K562 (cell line): Measurements from ENCODE around the gene AQP4. TPM values are rescaled to one million over a fixed set of nuclear protein-coding genes. Genes with fewer than 3 reads are reported as not detected.

ENCODE experiments used
- ATAC-seq: fragments of 200-7000 bp; cut with Tn5 transposase; 3 replicates; pipeline ENCODE4 v1.9.1; 2020; ENCODE audit warnings: moderate library complexity
- BruUV-seq: library from RNA; stranded (reverse); fragments of 400-500 nt; replicated peaks from 2 replicates; lab custom pipeline; 2021; lab: Mats Ljungman, UMichigan
- CTCF ChIA-PET: fragments of 300-600 bp; formaldehyde crosslinking; extraction: SDS; loops from one replicate; lab custom pipeline; 2021; ENCODE audit warnings: low intra/inter-chr PET ratio; lab: Yijun Ruan, JAX
- POLR2A ChIA-PET: fragments of 300-600, 350-650 bp; sonication (Branson Sonifier 250); formaldehyde crosslinking; extraction: SDS; loops from one replicate; lab custom pipeline; 2021; ENCODE audit warnings: antibody characterized with exemption, inconsistent platforms; lab: Yijun Ruan, JAX
- DNase-seq, 4 experiments: peaks; one replicate each; pipeline versions ENCODE4 v3.0.0 to v3.0.0-alpha.2; 2011 to 2018; ENCODE audit warnings: low spot score in 3 of 4, mixed read lengths in 3 of 4; ENCODE audit errors: extremely low read depth in 1 of 4
- FAIRE-seq: peaks from 2 replicates; lab custom pipeline; 2011; peaks lifted over from hg19 to GRCh38; lab: Jason Lieb, UNC
- H2AFZ ChIP-seq: 2 replicates; pipeline ENCODE4 v1.6.0; 2011; ENCODE audit warnings: low read depth, low read length, control low read depth, inconsistent platforms
- H3K27ac ChIP-seq: fragments of 200-600 bp; 3 replicates; pipeline ENCODE4 v1.8.0; 2011; ENCODE audit warnings: low read depth, mild to moderate bottlenecking, control low read depth, inconsistent platforms, low read length, moderate library complexity, mixed read lengths; ENCODE audit errors: extremely low read depth
- H3K27me3 ChIP-seq, 2 experiments: fragments of 300-600 bp in 1 of 2; 2 replicates in 1 of 2; 3 replicates in 1 of 2; pipeline versions ENCODE4 v1.6.0 to v1.8.0; 2011; ENCODE audit warnings: inconsistent platforms in 2 of 2, low read length in 2 of 2, mild to moderate bottlenecking in 1 of 2, mixed read lengths in 1 of 2, moderate library complexity in 1 of 2; ENCODE audit not compliant: control insufficient read depth in 2 of 2, insufficient read depth in 2 of 2
- H3K36me3 ChIP-seq: fragments of 300-600 bp; 3 replicates; pipeline ENCODE4 v1.8.0; 2011; ENCODE audit warnings: mild to moderate bottlenecking, low read length, inconsistent platforms; ENCODE audit not compliant: control insufficient read depth, insufficient read depth
- H3K4me1 ChIP-seq, 2 experiments: fragments of 200-600 bp in 1 of 2; replicated peaks in 1 of 2; 2 replicates in 1 of 2; 3 replicates in 1 of 2; pipeline versions ENCODE4 v1.5.1 to v1.8.0; 2011; ENCODE audit warnings: inconsistent platforms in 2 of 2, low read length in 2 of 2, mild to moderate bottlenecking in 1 of 2, mixed read lengths in 1 of 2, moderate library complexity in 1 of 2; ENCODE audit not compliant: control insufficient read depth in 2 of 2, insufficient read depth in 2 of 2
- H3K4me2 ChIP-seq: 2 replicates; pipeline ENCODE4 v1.6.1; 2011; ENCODE audit warnings: low read length, control low read depth, inconsistent platforms, mixed read lengths; ENCODE audit not compliant: insufficient read depth
- H3K4me3 ChIP-seq: fragments of 200-600 bp; sonication (generic), shearing (Covaris generic); 2 replicates; pipeline ENCODE4 v1.5.1; 2016; ENCODE audit warnings: control low read depth, inconsistent platforms
- H3K79me2 ChIP-seq: fragments of 200-600 bp; 3 replicates; pipeline ENCODE4 v1.8.0; 2011; ENCODE audit warnings: low read length, inconsistent platforms; ENCODE audit not compliant: control insufficient read depth, insufficient read depth
- H3K9ac ChIP-seq, 2 experiments: 2 replicates each; pipeline versions ENCODE4 v1.6.0 to v1.6.1; 2011; ENCODE audit warnings: low read depth in 2 of 2, low read length in 2 of 2, control low read depth in 1 of 2, inconsistent platforms in 1 of 2, mild to moderate bottlenecking in 1 of 2, mixed read lengths in 1 of 2; ENCODE audit not compliant: insufficient read depth in 1 of 2
- H3K9me1 ChIP-seq: one replicate; pipeline ENCODE4 v1.6.0; 2011; ENCODE audit warnings: inconsistent platforms, mild to moderate bottlenecking, low read length, moderate library complexity; ENCODE audit not compliant: control insufficient read depth, insufficient read depth
- H3K9me3 ChIP-seq: replicated peaks from 2 replicates; pipeline ENCODE4 v1.5.1; 2011; ENCODE audit warnings: low read depth, low read length, inconsistent platforms; ENCODE audit not compliant: control insufficient read depth, insufficient read depth
- H4K20me1 ChIP-seq: replicated peaks from 2 replicates; pipeline ENCODE4 v1.6.1; 2011; ENCODE audit warnings: low read length, inconsistent platforms, mixed read lengths; ENCODE audit not compliant: control insufficient read depth, insufficient read depth
- C11orf30 ChIP-seq: fragments of 450-650 bp; IDR thresholded peaks from 2 replicates; pipeline ENCODE4 v1.6.1; 2016; ENCODE audit warnings: low read depth, mild to moderate bottlenecking
- CEBPZ ChIP-seq: fragments of 150-350 bp; IDR thresholded peaks from 2 replicates; pipeline ENCODE4 v1.6.1; 2014; ENCODE audit warnings: low read depth, mild to moderate bottlenecking, low read length, borderline replicate concordance
- CHD7 ChIP-seq: fragments of 200-600 bp; sonication (generic); IDR thresholded peaks from one replicate; pipeline ENCODE4 v1.6.1; 2012; ENCODE audit warnings: mild to moderate bottlenecking, low read depth, low read length, inconsistent platforms
- E2F4 ChIP-seq: sonication (generic); formaldehyde crosslinking; IDR thresholded peaks from 2 replicates; pipeline ENCODE4 v1.8.0; 2022; ENCODE audit warnings: mild to moderate bottlenecking, low read depth, missing genetic modification reagents
- ESRRA ChIP-seq: fragments of 450-650 bp; IDR thresholded peaks from 2 replicates; pipeline ENCODE4 v1.6.1; 2014; ENCODE audit warnings: low read depth, mild to moderate bottlenecking, moderate library complexity, borderline replicate concordance
- MCM5 ChIP-seq: fragments of 450-650 bp; IDR thresholded peaks from 2 replicates; pipeline ENCODE4 v1.6.1; 2016; ENCODE audit warnings: low read depth
- RFX7 ChIP-seq: fragments of 250-450 bp; sonication (Bioruptor Pico); IDR thresholded peaks from 2 replicates; pipeline ENCODE4 v1.5.1; 2021; ENCODE audit warnings: mild to moderate bottlenecking
- WGBS: fragments of 100-300 bp; shearing (Covaris generic); methylation state at CpG from one replicate; pipeline ENCODE4 v1.1.6; 2016; ENCODE audit warnings: low coverage, mixed read lengths; ENCODE audit not compliant: insufficient coverage; ENCODE audit errors: missing lambda C conversion rate; 5-methylcytosine and 5-hydroxymethylcytosine counted together
- in situ Hi-C: fragments of 300-500 bp; cut with MboI; formaldehyde crosslinking; loops from 4 replicates; pipeline ENCODE4 v1.15.0; 2018; ENCODE audit warnings: inconsistent platforms, mixed read lengths
- intact Hi-C: fragments of 100-400 bp; cut with micrococcal nuclease; formaldehyde crosslinking; loops from 2 replicates; pipeline ENCODE4 v1.14.2; 2022
- polyA plus RNA-seq, 8 experiments: library from polyadenylated mRNA; depleted of rRNA in 4 of 8; stranded (reverse) in 5 of 8; unstranded in 3 of 8; fragments of >200 nt; fragmentation: Nextera tagmentation in 2 of 8; fragmentation: Illumina TruSeq in 1 of 8; extraction: Ambion mirVana in 2 of 8; extraction: Trizol in 1 of 8; gene quantifications; 2 replicates each; pipeline versions ENCODE4 v1.2.1 to v1.2.3, GENCODE V29; 2011 to 2014; ENCODE audit warnings: inconsistent platforms in 1 of 8, missing spikeins in 1 of 8
- total RNA-seq, 7 experiments: library from RNA; depleted of rRNA in 6 of 7; stranded (reverse); fragments of >200 nt in 6 of 7; fragmentation: Illumina TruSeq in 2 of 7; extraction: Trizol in 2 of 7; gene quantifications; 2 replicates each; pipeline versions ENCODE4 v1.2.1 to v1.2.3, GENCODE V29; 2011 to 2021; ENCODE audit warnings: low replicate concordance in 1 of 7

AQP4 gene
- total and polyA plus RNA-seq, 9 of the 15 experiments (the other 6 are each of a cell fraction or from before 2014, with no cell fraction given): 0.31 TPM; not detected in 8

DNA sequence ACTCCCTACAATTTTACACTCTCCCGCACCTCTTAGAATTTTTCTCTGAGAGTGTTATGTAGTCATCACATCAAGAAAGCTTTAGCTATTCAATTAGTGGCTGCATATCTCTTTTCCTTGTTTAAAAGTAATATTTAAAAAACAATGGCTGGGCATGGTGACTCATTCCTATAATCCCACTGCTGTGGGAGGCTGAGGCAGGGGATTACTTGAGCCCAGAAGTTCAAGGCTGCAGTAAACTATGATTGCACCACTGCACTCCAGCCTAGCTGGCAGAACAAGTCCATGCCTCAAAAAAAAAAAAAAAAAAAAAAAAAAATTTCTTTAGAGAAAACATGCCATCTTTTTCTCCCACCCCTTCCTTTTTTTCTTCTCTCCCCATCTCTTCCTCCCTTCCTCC lies 44.3 kb downstream of the AQP4 start:
- no TSS peak for BruUV-seq
- peaks cover 2% of the 10 kb centered on the region; the same call in 1 of the 2 replicates for H3K9me3 ChIP-seq
- WGBS: 0% methylated on average over 1 of the region's 1 CpG
- CTCF ChIA-PET: no interaction called here
- DNase-seq (no peak), ATAC-seq (no peak), FAIRE-seq (no peak)
- no peaks in the 10 kb centered on the region for H3K9me1 ChIP-seq
- no peak overlapping the region for H3K4me3 ChIP-seq
- H4K20me1 ChIP-seq: no peaks in the 10 kb centered on the region
- H3K27ac ChIP-seq: no peak overlapping the region
- no peaks in the 10 kb centered on the region for H3K79me2 ChIP-seq
- H3K27me3 ChIP-seq: no peaks in the 10 kb centered on the region
- H3K4me1 ChIP-seq: no peaks in the 10 kb centered on the region
- no peak overlapping the region for H2AFZ ChIP-seq
- POLR2A ChIA-PET: no interaction called here
- H3K9ac ChIP-seq: no peak overlapping the region
- intact Hi-C loops (no loop called here), in situ Hi-C loops (no loop called here)
- H3K4me2 ChIP-seq: no peak overlapping the region
- no peaks in the 10 kb centered on the region for H3K36me3 ChIP-seq
- no peak for TF ChIP-seq CHD7
- no peak for TF ChIP-seq MCM5
- no peak for TF ChIP-seq E2F4
- TF ChIP-seq C11orf30: no peak
- TF ChIP-seq RFX7: no peak
- no peak for TF ChIP-seq CEBPZ
- TF ChIP-seq ESRRA: no peak
